GM21717 (cell line): ENCODE results near the gene PLXNA1.

Source experiments
- ATAC-seq: cut with Tn5 transposase; IDR thresholded peaks from one replicate; pipeline ENCODE4 v1.9.1; 2021; ENCODE audit warnings: mild to moderate bottlenecking, moderate library complexity; ENCODE audit not compliant: unreplicated experiment

Gene PLXNA1

DNA sequence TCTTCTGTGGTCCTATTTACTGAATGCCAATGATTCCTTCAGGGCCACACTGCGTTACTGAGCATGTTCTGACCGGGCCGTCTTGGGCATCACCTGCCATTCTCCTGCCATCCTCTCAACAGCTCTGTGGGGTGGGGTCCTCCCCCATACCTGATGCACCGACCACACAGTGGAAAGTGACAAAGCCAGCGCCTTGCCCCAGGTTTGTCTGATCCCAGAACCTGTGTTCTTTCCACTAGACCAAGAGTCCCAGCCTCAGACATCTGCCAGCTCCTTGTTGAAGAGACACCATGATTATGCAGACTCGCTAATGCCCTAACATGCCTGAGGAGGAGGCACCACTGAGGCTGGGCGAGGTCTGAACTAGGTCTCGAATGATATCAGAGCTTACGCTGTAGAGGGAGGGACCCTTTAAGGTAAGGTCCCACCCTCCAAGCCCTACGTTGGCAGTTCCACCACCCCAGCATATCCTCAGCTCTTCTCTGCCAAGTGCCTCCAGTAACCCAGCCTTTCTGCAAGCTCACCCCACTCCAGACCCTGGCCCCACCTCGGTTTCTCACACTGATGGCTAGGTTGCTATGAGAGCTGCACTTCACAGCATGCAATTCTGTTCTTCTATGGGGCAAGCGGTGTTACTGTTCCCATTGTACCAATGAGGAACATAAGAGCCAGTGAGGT, 29.8 kb upstream of the PLXNA1 start:
- ATAC-seq: no peak

GRCh38 chr3:126954141-126954842, 28.6 kb upstream of the PLXNA1 start:
- ATAC-seq: peak; percentile 71

GRCh38 chr3:126955004-126955790, 27.7 kb upstream of the PLXNA1 start:
- ATAC-seq: peak; percentile 66

DNA sequence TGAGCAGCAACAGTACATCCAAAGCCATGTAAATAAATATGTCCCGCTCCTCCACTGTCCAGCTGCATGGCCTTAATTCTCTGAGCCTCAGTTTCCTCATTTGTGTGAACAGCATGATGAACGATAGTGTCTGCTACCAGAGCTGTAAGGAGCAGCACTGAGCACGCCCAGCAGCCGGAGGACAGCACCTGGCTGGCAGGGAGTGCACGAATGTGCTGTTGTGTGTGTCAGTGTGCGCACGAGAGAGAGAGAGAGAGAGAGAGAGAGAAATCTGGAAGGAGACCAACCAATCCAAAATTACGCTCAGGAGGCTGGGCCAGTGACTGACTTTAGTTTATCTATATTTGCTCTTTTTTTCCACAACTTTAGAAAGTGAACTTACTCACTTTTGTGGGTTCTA, 26.6 kb upstream of the PLXNA1 start:
- ATAC-seq: no peak

DNA sequence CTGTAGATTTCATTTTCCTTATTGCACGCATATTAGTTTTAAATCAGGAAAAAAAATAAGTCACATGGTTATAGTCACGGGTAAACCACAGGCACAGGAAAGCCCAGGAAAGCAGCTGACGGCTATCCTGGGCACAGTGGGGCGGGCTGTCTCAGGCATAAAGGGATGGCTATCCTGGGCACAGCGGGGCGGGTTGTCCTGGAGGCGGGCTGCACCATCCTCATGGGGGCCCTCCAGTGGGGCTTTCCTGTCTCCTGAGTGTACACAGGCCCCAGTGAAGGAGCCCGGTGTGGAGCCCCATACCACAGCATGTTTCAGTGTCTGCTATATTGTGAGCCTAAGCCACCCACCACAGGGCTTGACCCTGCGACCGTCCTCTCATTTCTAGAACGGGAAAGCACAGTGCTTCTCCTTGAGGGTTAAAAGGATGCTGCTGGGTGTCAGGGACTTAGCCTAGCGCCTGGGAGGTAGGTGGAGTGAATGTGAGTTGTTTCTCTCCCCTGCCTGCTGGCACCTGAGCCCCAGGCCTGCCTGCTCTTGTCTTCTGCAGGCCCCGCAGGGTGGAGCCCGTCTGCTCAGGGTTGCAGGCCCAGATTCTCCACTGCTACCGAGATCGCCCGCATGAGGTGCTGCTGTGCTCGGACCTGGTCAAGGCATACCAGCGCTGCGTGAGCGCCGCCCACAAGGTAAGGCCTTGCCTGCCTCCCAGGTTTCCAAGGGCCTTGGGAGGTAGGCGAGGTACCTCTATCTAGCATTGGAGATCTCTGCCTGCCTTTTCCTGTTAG, 25.9 kb upstream of the PLXNA1 start:
- ATAC-seq: no peak

DNA sequence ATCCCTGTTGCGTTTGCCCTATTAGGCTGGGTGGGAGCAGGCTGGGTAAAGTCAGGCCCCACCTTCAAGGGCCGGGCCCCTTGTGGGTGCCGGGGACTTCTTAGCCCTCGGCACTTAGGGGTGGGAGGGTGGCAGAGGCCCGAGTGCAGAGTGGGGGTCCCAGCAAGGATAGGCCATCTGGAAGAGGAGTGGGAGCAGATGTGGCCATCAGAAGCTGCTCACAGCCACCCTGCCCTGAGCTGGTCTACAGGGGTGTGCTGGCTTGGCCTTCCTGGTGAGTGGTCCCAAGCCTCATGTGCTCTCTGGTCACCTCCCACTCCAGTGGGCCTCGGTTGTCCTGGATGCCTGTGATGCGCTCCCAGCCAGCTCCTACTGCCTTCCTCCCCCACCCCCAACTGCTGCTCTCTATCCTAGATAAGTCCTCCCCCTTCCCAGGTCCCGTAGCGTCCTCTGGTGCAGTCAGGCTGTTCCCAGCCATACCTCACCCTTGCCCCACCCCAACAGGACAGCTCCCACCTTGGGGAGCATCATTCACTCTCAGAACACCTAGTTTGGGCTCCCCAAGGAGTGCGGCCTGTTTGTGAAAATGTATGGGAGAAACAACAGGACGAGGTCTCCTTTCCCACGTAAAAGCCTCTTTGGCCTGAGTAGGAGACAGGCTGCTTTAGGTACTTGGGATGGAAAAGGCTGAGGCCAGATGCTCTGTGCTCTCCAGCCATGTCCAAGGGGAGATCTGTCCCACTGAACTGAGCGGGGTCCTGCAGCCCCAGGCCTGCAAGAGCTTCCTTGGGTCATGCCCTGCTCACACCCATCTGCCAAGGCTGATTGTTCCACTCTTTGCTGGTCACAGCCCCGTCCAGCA, 24.9 kb upstream of the PLXNA1 start:
- ATAC-seq: no peak

DNA sequence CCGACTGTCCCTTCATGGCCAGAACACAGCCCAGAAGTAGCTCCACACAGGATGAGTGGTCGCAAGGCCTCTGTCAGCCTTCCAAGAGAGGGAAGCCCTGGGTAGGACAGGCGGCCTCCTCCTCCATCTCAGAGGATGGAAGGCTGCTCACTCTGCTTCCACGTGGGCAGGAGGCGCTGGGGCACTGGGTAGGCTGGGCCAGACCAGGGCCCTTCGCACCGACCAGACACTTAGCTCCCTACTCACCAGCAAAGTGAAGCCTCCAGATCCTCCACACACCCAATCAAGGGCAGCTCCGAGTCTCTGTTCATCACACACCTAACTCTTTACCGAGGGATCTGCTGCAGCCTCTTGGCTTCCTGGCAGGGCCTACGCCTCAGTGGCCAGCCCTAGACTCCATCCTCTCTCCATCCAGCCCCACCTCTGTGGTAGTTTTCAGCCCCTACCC, 24.3 kb upstream of the PLXNA1 start:
- no peak for ATAC-seq

GRCh38 chr3:126959136-126959920, 23.6 kb upstream of the PLXNA1 start:
- ATAC-seq: no peak

- ATAC-seq: no peak
These were observed 22.9 kb upstream of the PLXNA1 start for GRCh38 chr3:126959921-126960603.

DNA sequence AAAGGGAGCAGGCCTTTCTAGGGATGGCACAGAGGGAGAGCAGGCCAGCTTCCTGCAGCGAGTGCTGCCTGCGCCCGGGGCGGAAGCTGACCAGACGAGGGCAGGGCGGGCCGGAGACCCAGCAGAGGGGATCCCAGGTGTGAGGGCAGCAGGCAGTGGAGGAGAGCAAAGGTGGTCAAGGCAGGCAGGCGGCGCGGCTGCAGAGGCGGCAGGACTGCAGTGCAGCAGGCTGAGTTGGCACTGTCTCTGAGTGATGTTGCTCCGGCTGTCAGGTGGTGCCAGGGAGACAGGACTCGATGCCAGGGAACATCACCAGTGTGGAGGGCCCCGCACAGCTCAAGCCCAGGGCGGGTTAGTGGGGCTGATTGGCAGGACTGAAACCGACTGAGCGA, 22.3 kb upstream of the PLXNA1 start:
- ATAC-seq: no peak

DNA sequence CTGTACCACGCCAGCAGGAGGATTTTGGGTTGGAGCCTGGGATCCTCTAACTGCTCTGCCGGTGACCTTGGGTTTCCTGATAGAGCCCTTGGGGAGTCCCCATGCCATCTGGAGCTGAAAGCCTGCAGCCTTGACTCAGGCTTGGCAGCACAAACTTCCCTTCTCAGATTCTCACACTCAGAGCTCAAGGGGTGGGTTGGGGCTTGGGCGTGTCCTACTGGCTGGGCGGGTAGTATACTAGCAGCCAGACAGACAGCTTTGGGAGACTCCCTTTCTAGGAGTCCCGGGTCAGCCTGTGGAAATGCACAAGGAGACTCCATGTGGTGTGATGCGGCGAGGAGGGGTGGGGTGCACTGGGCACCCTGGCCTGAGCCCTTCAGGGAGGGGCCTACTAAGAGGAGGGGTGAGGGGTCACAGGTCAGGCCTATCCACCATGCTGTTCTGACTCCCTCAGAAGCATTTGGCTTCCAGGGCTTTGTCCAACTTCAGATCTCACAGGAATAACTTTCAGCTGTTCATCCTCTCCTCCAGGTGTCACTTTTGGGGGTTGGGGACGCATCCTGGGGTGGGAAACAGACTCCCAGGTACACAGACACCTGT, 21.6 kb upstream of the PLXNA1 start:
- ATAC-seq: peak; percentile 64

DNA sequence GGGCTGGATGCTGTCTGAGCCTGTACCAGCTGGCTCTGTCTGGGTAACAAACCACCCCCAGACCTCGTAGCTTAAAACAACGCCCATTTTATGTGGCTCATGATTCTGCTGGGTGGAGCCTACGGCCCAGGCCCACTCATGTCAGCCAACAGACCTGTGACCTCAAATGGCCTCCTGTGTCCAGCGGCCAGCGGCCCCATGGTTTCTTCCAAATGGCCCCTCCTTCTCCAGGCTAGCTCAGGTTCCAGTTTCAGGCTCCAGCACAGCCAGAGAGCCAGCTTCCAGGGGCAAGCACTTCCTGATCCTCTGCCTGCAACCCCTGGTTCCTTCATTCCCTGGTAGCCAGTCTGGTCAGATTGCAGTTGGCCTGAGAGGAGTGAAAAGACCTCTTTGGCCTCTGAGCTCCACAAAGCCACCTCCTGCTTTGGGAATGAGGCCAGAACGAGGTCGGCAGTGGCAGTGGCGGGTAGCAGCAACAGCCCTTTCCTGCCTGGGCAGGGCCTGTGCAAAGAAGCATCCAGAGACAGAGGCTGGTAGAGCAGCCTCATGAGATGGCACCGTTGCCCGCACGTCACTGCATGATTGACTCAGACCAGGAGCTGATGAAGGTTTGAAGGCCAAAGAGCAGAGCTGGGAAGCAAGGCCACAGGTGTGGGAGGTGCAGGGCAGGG, 21.0 kb upstream of the PLXNA1 start:
- no peak for ATAC-seq

- ATAC-seq: no peak
These were observed 20.2 kb upstream of the PLXNA1 start for GRCh38 chr3:126962756-126963155.

GRCh38 chr3:126963261-126964190, 19.4 kb upstream of the PLXNA1 start:
- ATAC-seq: no peak

GRCh38 chr3:126964261-126964660, 18.7 kb upstream of the PLXNA1 start:
- no peak for ATAC-seq

DNA sequence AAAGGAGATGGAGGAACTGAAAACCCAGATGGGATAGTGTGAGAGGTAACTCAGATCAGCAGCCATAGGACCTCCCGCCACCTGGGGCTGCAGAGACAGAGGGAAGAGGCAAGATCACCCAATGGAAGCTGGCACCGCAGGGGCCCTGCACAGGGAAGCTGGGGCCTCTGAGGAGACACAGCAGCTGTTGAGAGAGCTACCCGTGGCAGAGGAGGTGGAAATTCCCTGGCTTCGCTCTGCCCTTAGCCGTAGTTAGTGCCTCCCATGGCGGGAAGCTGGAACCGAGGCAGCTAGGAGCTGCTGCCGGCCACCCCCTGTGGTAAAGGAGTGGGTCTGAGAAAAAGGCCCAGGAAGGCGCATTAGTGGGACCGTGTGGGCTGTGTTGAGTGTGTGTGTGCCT, 18.0 kb upstream of the PLXNA1 start:
- no peak for ATAC-seq
